Activated effector memory CD4-positive, alpha-beta T cell treated with Interleukin-2 at 50 U/mL for 16 hours (primary cell): ENCODE results near the gene CNTF.
A peak's percentile ranks its signal among the peaks of the same experiment; 100 is the strongest.

Experiments used
- DNase-seq: peaks from one replicate; pipeline ENCODE4 v3.0.0-alpha.2; 2020

The CNTF gene

DNA sequence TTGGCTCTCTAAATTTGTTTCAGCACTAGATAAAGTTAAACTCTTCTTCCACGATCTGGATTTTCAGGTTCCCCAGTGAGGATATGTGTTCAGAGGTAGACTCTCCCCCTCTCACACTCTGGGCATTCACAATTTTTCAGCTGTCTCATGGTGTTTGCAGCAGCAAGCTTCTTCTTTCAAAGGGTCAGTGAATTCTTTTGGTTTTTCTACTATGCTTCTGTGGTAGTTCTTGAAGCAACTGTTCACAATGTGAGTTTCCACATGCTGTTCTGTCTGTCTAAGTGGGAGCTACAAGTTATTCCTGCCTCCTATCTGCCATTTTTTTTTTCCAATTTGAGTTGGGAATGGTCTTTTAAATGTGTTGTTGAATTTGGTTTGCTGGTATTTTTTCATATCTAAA is 25.4 kb downstream of the CNTF start:
- no peak for DNase-seq

- no peak for DNase-seq
Measured at GRCh38 chr11:58649623-58650022, 27.2 kb downstream of the CNTF start.

DNA sequence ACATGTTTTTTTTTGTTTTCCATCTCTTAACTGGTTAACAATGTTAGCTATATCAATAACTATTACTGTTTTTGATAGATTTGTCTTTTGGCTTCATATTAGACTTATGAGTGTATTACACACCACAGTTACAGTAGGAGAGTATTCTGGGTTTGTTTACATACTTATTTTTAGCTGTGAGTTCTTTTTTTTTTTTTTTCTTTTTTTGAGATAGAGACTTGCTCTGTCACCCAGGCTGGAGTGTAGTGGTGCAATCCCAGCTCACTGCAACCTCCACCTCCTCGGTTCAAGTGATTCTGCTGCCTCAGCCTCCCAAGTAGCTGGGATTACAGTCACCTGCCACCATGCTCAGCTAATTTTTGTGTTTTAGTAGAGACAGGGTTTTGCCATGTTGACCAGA is 28.0 kb downstream of the CNTF start:
- DNase-seq = no peak

DNA sequence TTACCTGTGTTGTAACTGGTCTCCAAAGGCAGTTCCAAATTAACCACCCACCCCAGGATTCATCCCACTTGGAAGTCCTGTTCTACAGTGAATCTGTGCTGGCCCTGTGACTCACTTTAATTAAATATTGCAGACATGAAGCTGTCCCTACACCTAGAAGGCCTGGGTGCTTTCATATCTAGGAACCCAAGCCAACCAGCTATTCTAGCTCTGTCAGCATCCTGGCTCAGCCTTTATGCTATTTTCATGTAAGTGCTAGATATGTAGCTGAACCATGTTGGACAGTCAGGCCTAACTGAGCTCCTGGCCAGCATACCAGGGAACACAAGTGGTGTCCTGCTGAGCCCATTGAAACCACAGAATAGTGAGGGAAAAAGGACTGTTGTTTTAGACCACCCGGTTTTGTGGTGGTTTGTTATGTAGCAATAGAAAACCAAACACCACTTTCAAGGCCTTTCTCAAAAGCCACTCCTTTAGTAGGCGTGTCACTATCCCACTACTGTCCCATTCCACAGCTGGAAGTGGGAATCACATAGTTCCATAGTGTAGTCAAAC is 30.3 kb downstream of the CNTF start:
- DNase-seq = no peak

DNA sequence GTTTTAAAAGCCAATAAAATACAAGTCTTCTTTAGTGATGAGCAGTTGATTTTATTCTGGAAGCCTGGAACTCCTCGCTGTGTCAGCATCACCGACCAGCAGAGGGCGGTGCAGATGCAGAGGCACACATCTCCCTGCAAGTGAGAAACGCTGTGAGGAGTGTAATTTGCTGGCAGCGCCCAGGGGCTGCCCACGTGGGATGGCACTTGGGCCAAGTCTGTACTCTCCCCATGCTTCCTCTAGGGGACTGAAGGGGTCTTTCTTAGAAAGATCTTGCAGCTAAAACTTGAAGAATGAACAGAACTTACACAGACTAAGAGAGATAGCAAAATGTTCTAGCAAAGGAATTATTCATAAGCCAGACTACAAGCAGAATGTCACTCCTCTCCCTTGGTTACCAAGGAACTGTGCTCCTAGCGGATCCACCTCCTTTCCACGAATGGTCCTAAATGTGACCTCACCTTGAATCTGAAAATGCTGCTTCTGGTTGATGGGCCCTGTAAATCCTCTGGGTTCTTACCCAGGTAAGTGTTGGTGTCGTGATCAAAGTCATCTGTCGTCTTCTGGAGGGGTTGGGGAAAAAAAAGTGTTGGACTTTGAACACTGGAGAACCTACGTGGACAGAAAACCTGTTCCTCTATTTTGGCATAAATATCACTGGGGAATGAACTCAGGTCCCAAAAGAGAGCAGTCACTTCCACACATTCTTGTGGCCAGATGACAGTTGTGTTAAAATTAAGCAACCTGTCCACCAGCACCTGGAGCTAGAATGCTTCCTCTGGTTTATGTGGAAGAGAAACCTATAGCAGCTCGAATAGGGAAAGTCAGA is 31.8 kb downstream of the CNTF start:
- peak; percentile 56 for DNase-seq

DNA sequence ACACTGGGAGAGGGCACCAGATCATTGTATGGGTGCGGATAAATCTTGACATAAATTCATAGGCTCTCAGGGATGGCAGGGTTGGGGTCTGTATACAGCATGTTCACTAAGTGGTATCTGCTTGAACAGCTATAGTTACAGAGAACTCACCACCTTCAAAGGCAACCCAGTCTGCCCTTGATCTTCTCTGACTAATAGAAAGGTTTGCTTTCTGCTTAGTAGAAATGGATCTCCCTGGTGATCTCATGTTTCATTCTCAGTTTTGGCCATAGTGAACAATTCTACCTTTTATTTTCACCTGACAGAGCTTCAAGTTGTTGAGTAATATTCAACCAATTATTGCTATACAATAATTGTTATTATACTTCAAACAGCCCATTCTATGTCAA is 32.4 kb downstream of the CNTF start:
- DNase-seq = no peak

GRCh38 chr11:58656348-58656747 is 33.9 kb downstream of the CNTF start:
- DNase-seq = no peak

GRCh38 chr11:58658623-58659022 is 36.2 kb downstream of the CNTF start:
- DNase-seq = no peak

DNA sequence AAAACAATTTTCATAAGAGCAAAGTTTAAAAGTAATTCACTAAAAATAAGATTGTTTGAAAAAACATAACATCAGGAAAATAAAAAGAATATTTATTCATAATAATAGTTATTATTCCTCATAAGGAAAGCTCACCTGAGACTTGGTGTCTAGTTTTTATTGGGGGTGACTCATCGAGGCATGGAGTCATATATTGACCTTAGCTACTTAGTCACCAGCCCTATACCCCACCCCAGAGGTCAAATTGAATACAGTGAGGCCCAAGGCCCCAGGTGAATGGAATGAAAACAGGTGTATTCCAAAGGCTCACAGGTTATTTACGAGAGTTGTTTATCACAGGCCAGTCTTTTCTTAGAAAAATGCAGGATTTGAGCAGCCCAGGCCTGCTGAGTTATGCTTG is 36.9 kb downstream of the CNTF start:
- no peak for DNase-seq

DNA sequence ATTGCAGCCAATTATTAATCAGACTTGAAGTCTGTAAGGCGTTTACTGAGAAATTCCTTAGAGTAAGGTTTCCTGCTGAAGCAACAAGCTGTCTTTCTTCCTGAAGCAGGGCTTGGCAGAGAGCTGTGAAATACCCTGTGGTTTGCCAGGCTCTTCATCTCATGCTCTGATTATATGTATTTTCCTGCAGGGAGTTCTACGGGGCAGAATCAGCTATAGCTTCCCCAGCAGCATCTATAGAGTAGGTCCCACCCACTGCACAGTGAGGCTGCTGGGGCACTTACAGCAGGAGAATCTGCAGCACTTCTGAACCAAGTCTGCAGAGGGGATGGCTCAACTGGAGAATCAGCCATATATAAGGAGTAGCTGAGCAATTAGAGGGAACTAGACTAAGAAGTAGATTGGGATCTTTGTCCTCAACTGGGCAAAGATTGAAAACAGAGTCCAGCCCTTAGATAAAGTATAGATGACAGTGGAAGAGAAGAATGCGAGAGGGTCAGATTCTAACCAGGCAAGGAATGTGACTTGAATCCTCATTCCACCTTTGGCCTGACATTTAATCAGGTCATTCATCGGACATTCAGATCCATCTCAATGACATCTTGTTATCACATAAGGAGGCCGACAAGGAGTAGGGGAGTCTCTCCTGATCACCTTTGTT is 37.6 kb downstream of the CNTF start:
- DNase-seq = no peak

- no peak for DNase-seq
Measured at GRCh38 chr11:58671983-58672633, 49.6 kb downstream of the CNTF start.

DNA sequence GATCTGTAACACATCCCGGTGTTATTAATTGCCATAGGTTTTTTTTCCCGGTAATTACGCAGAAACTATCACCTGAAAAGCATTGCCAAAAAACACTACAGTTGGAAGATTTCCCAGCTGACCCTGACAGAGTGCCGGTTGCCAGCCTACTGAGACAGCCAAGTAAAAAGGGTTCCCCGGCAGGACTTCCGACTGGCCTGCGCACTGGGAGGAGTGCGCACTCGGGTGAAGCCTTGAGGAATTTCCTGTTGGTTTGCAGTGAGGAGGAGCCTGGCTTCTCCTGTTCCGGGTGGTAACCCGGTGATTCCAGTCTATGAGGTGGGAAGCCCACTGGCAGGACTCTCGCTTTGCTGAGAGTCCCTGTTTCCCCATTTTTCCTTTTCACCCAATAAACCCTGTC is 52.1 kb downstream of the CNTF start:
- DNase-seq = no peak
